ENCODE measurements around the gene STX3. TPM values are rescaled to one million over a fixed set of nuclear protein-coding genes. Genes with fewer than 3 reads are reported as not detected.

STX3 gene
- total RNA-seq, 4 donors from 2014 or later: 36.5 to 46.4 (median 41.6) TPM

DNA sequence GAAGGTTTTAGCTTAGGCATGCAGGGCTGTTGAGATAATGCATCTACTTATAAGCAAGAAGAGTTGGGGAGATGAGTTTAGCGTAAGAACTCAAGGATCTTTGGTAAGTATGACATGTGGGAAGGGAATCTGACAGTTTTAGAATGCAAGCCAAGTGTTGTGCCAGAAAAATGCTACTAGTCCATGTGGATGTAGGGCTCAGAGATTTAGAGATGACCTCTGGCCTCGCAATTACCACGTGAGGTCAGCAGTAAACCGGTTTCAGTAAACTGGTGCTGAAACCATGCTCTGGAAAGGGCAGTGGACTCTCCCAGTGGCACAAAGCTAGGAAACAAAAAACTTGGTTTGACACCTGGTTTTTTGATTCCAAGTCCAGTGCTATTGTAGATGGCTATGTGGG lies 36.5 kb downstream of the STX3 start:
- H3K4me1 ChIP-seq: peaks cover 0 to 9% of the 10 kb centered on the region in 2 donors
- WGBS, 2 donors: 88 to 90% methylated on average over 4 of the region's 4 CpGs
- intact Hi-C loops (cut with DNase I): no loop called here
- DNase-seq: no peak
- no peak overlapping the region for H3K4me3 ChIP-seq (replicated peaks in 1 of 3)
- H3K27me3 ChIP-seq: no peaks in the 10 kb centered on the region
- no peaks in the 10 kb centered on the region for H3K9me3 ChIP-seq
- TF ChIP-seq, protein P1, sequence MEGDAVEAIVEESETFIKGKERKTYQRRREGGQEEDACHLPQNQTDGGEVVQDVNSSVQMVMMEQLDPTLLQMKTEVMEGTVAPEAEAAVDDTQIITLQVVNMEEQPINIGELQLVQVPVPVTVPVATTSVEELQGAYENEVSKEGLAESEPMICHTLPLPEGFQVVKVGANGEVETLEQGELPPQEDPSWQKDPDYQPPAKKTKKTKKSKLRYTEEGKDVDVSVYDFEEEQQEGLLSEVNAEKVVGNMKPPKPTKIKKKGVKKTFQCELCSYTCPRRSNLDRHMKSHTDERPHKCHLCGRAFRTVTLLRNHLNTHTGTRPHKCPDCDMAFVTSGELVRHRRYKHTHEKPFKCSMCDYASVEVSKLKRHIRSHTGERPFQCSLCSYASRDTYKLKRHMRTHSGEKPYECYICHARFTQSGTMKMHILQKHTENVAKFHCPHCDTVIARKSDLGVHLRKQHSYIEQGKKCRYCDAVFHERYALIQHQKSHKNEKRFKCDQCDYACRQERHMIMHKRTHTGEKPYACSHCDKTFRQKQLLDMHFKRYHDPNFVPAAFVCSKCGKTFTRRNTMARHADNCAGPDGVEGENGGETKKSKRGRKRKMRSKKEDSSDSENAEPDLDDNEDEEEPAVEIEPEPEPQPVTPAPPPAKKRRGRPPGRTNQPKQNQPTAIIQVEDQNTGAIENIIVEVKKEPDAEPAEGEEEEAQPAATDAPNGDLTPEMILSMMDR (IDR thresholded peaks at IDR 0.05): no peak
- TF ChIP-seq POLR2A (IDR thresholded peaks at IDR 0.05): no peak
- peaks cover 44 to 46% of the 10 kb centered on the region in 2 donors for H3K36me3 ChIP-seq
- H3K27ac ChIP-seq: no peak overlapping the region

- H3K4me1 ChIP-seq: peaks cover 0 to under 1% of the 10 kb centered on the region in 2 donors
- no peak overlapping the region for H3K27ac ChIP-seq
- WGBS, 2 donors: 90 to 91% methylated on average over 1 of the region's 1 CpG
- DNase-seq: no peak
- no peak overlapping the region for H3K4me3 ChIP-seq (replicated peaks in 1 of 3)
- H3K9me3 ChIP-seq: no peaks in the 10 kb centered on the region
- intact Hi-C loops (cut with DNase I): no loop called here
- H3K27me3 ChIP-seq: no peaks in the 10 kb centered on the region
- TF ChIP-seq, protein P1 (IDR thresholded peaks at IDR 0.05): no peak
- TF ChIP-seq POLR2A (IDR thresholded peaks at IDR 0.05): no peak
- peaks cover 44 to 52% of the 10 kb centered on the region in 2 donors for H3K36me3 ChIP-seq
Measured at GRCh38 chr11:59792507-59792906, 37.3 kb downstream of the STX3 start.

- Histone ChIP-seq H3K27me3 (no peaks in the 10 kb centered on the region), H3K4me1 (no peaks in the 10 kb centered on the region), H3K27ac (no peak overlapping the region), H3K4me3 (replicated peaks in 1 of 3) (no peak overlapping the region), H3K36me3 (peaks cover 37 to 48% of the 10 kb centered on the region in 2 donors), H3K9me3 (no peaks in the 10 kb centered on the region)
- intact Hi-C loops (cut with DNase I): no loop called here
- TF ChIP-seq, protein P1 (IDR thresholded peaks at IDR 0.05): no peak
- no peak for TF ChIP-seq POLR2A (IDR thresholded peaks at IDR 0.05)
- DNase-seq: no peak
- 77 to 89% methylated on average over 3 of the region's 3 CpGs for WGBS, 2 donors
Measured at GRCh38 chr11:59794417-59794816, 39.2 kb downstream of the STX3 start.

DNA sequence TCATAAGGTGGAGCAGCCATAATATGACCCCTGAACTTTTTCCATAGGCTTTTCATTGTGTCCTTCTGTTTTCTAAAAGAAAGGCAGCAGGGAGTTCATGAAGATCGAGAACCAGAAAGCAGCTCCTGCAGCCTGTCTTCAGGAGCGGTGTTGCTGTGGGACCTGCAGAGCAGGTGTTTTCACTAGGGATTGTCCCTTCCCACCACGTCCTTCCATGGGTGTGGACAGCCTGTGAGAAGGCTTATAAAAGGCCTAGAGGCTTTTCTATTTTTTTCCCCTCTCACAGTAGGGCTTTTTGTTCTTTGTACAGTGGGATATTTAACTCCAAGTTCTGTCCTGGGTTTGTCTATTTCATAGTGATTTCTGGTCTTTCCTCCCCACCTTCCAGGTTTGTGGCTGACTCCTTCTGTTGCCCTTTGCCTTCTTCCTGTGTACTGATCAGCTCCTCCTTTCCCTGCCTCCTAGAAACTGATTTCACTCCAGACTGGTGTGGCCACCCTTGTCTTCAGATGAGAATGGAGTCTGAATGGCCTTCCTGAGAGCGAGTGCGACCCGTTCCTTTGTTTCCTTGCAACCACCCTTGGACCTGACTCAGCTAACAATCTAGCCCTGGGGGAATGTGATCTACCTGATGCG lies 45.3 kb downstream of the STX3 start:
- Histone ChIP-seq H3K9me3 (no peaks in the 10 kb centered on the region), H3K4me3 (replicated peaks in 1 of 3) (no peak overlapping the region), H3K36me3 (peaks cover 10 to 17% of the 10 kb centered on the region in 2 donors), H3K27ac (no peak overlapping the region), H3K4me1 (no peaks in the 10 kb centered on the region), H3K27me3 (no peaks in the 10 kb centered on the region)
- 87 to 89% methylated on average over 7 of the region's 7 CpGs for WGBS, 2 donors
- TF ChIP-seq POLR2A (IDR thresholded peaks at IDR 0.05): no peak
- TF ChIP-seq, protein P1 (IDR thresholded peaks at IDR 0.05): no peak
- DNase-seq: no peak
- intact Hi-C loops (cut with DNase I): loop anchor here (5.0 kb wide), 1 partner anchor 48 kb away; no protein-coding TSS in a partner anchor

- no peak for TF ChIP-seq POLR2A (IDR thresholded peaks at IDR 0.05)
- TF ChIP-seq, protein P1 (IDR thresholded peaks at IDR 0.05): no peak
- 83 to 88% methylated on average over 2 of the region's 2 CpGs for WGBS, 2 donors
- Histone ChIP-seq H3K36me3 (peaks cover 3 to 16% of the 10 kb centered on the region in 2 donors), H3K27me3 (no peaks in the 10 kb centered on the region), H3K4me3 (replicated peaks in 1 of 3) (no peak overlapping the region), H3K4me1 (no peaks in the 10 kb centered on the region), H3K27ac (no peak overlapping the region), H3K9me3 (no peaks in the 10 kb centered on the region)
- DNase-seq: no peak
- intact Hi-C loops (cut with DNase I): loop anchor here (5.0 kb wide), 1 partner anchor 49 kb away; no protein-coding TSS in a partner anchor
Measured at GRCh38 chr11:59801160-59801706, 46.1 kb downstream of the STX3 start.
